ENCODE results near the gene NCOA1.
A peak's percentile ranks its signal among the peaks of the same experiment; 100 is the strongest.

The NCOA1 gene

GRCh38 chr2:24762518-24762917 is 271.5 kb downstream of the NCOA1 start:
- Histone ChIP-seq H3K4me3 (ENCODE audit: extremely low read depth, insufficient read depth, low read length, poor library complexity, severe bottlenecking) (no peak overlapping the region), H3K9me3 (ENCODE audit: control insufficient read depth, low read length) (no peaks in the 10 kb centered on the region), H3K27ac (ENCODE audit: low read depth, low read length, severe bottlenecking) (no peak overlapping the region), H3K36me3 (ENCODE audit: control insufficient read depth, insufficient read depth, low read length) (peaks cover 36% of the 10 kb centered on the region), H3K4me1 (ENCODE audit: control insufficient read depth, insufficient read depth, low read length, poor library complexity, severe bottlenecking) (no peaks in the 10 kb centered on the region)
- no CpG with 5 or more reads among the region's 2 CpGs for WGBS, 2 experiments (ENCODE audit: insufficient coverage in 2 of 2)

GRCh38 chr2:24763843-24764242 is 272.8 kb downstream of the NCOA1 start:
- no peak overlapping the region for H3K4me3 ChIP-seq (ENCODE audit: extremely low read depth, insufficient read depth, low read length, poor library complexity, severe bottlenecking)
- H3K4me1 ChIP-seq (ENCODE audit: control insufficient read depth, insufficient read depth, low read length, poor library complexity, severe bottlenecking): no peaks in the 10 kb centered on the region
- peaks cover 30% of the 10 kb centered on the region for H3K36me3 ChIP-seq (ENCODE audit: control insufficient read depth, insufficient read depth, low read length)
- no peak overlapping the region for H3K27ac ChIP-seq (ENCODE audit: low read depth, low read length, severe bottlenecking)
- H3K9me3 ChIP-seq (ENCODE audit: control insufficient read depth, low read length): no peaks in the 10 kb centered on the region
- WGBS, 2 experiments (ENCODE audit: insufficient coverage in 2 of 2): 92 to 96% methylated on average over 3 to 4 of the region's 4 CpGs

GRCh38 chr2:24766609-24767008 is 275.6 kb downstream of the NCOA1 start:
- H3K4me3 ChIP-seq (ENCODE audit: extremely low read depth, insufficient read depth, low read length, poor library complexity, severe bottlenecking): no peak overlapping the region
- WGBS, 2 experiments (ENCODE audit: insufficient coverage in 2 of 2): 87 to 88% methylated on average over 6 of the region's 6 CpGs
- no peak overlapping the region for H3K27ac ChIP-seq (ENCODE audit: low read depth, low read length, severe bottlenecking)
- peaks cover 6% of the 10 kb centered on the region for H3K4me1 ChIP-seq (ENCODE audit: control insufficient read depth, insufficient read depth, low read length, poor library complexity, severe bottlenecking)
- H3K9me3 ChIP-seq (ENCODE audit: control insufficient read depth, low read length): no peaks in the 10 kb centered on the region
- H3K36me3 ChIP-seq (ENCODE audit: control insufficient read depth, insufficient read depth, low read length): peaks cover 36% of the 10 kb centered on the region

GRCh38 chr2:24768013-24768412 is 277.0 kb downstream of the NCOA1 start:
- peaks cover 5% of the 10 kb centered on the region for H3K9me3 ChIP-seq (ENCODE audit: control insufficient read depth, low read length)
- H3K27ac ChIP-seq (ENCODE audit: low read depth, low read length, severe bottlenecking): no peak overlapping the region
- peaks cover 6% of the 10 kb centered on the region for H3K4me1 ChIP-seq (ENCODE audit: control insufficient read depth, insufficient read depth, low read length, poor library complexity, severe bottlenecking)
- peaks cover 27% of the 10 kb centered on the region for H3K36me3 ChIP-seq (ENCODE audit: control insufficient read depth, insufficient read depth, low read length)
- H3K4me3 ChIP-seq (ENCODE audit: extremely low read depth, insufficient read depth, low read length, poor library complexity, severe bottlenecking): no peak overlapping the region
- WGBS, 2 experiments (ENCODE audit: insufficient coverage in 2 of 2): 93 to 95% methylated on average over 4 of the region's 5 CpGs

- peaks cover 5% of the 10 kb centered on the region for H3K9me3 ChIP-seq (ENCODE audit: control insufficient read depth, low read length)
- H3K4me1 ChIP-seq (ENCODE audit: control insufficient read depth, insufficient read depth, low read length, poor library complexity, severe bottlenecking): peaks cover 6% of the 10 kb centered on the region
- peaks cover 25% of the 10 kb centered on the region for H3K36me3 ChIP-seq (ENCODE audit: control insufficient read depth, insufficient read depth, low read length)
- 83 to 94% methylated on average over 5 to 7 of the region's 7 CpGs for WGBS, 2 experiments (ENCODE audit: insufficient coverage in 2 of 2)
- no peak overlapping the region for H3K27ac ChIP-seq (ENCODE audit: low read depth, low read length, severe bottlenecking)
- no peak overlapping the region for H3K4me3 ChIP-seq (ENCODE audit: extremely low read depth, insufficient read depth, low read length, poor library complexity, severe bottlenecking)
Observed at GRCh38 chr2:24768601-24769000, 277.5 kb downstream of the NCOA1 start.

- Histone ChIP-seq H3K4me3 (ENCODE audit: extremely low read depth, insufficient read depth, low read length, poor library complexity, severe bottlenecking) (no peak overlapping the region), H3K4me1 (ENCODE audit: control insufficient read depth, insufficient read depth, low read length, poor library complexity, severe bottlenecking) (peaks cover 6% of the 10 kb centered on the region), H3K9me3 (ENCODE audit: control insufficient read depth, low read length) (peaks cover 5% of the 10 kb centered on the region), H3K36me3 (ENCODE audit: control insufficient read depth, insufficient read depth, low read length) (peaks cover 15% of the 10 kb centered on the region), H3K27ac (ENCODE audit: low read depth, low read length, severe bottlenecking) (peak overlapping the region; percentile 79)
- WGBS, 2 experiments (ENCODE audit: insufficient coverage in 2 of 2): 74 to 91% methylated on average over 2 to 5 of the region's 5 CpGs
Observed at GRCh38 chr2:24771061-24771460, 280.0 kb downstream of the NCOA1 start.

GRCh38 chr2:24771764-24772586 is 280.9 kb downstream of the NCOA1 start:
- no peak overlapping the region for H3K4me3 ChIP-seq (ENCODE audit: extremely low read depth, insufficient read depth, low read length, poor library complexity, severe bottlenecking)
- peak overlapping the region; percentile 51 for H3K27ac ChIP-seq (ENCODE audit: low read depth, low read length, severe bottlenecking)
- WGBS, 2 experiments (ENCODE audit: insufficient coverage in 2 of 2): 84 to 93% methylated on average over 2 of the region's 5 CpGs
- peaks cover 15% of the 10 kb centered on the region for H3K36me3 ChIP-seq (ENCODE audit: control insufficient read depth, insufficient read depth, low read length)
- peaks cover 5% of the 10 kb centered on the region for H3K9me3 ChIP-seq (ENCODE audit: control insufficient read depth, low read length)
- peaks cover 6% of the 10 kb centered on the region for H3K4me1 ChIP-seq (ENCODE audit: control insufficient read depth, insufficient read depth, low read length, poor library complexity, severe bottlenecking)

- 95 to 96% methylated on average over 3 of the region's 3 CpGs for WGBS, 2 experiments (ENCODE audit: insufficient coverage in 2 of 2)
- Histone ChIP-seq H3K36me3 (ENCODE audit: control insufficient read depth, insufficient read depth, low read length) (peaks cover 8% of the 10 kb centered on the region), H3K4me3 (ENCODE audit: extremely low read depth, insufficient read depth, low read length, poor library complexity, severe bottlenecking) (no peak overlapping the region), H3K27ac (ENCODE audit: low read depth, low read length, severe bottlenecking) (no peak overlapping the region), H3K9me3 (ENCODE audit: control insufficient read depth, low read length) (peaks cover 5% of the 10 kb centered on the region), H3K4me1 (ENCODE audit: control insufficient read depth, insufficient read depth, low read length, poor library complexity, severe bottlenecking) (peaks cover 6% of the 10 kb centered on the region)
Observed at GRCh38 chr2:24774373-24774772, 283.3 kb downstream of the NCOA1 start.

GRCh38 chr2:24779116-24779515 is 288.1 kb downstream of the NCOA1 start:
- H3K36me3 ChIP-seq (ENCODE audit: control insufficient read depth, insufficient read depth, low read length): no peaks in the 10 kb centered on the region
- H3K4me1 ChIP-seq (ENCODE audit: control insufficient read depth, insufficient read depth, low read length, poor library complexity, severe bottlenecking): no peaks in the 10 kb centered on the region
- H3K27ac ChIP-seq (ENCODE audit: low read depth, low read length, severe bottlenecking): no peak overlapping the region
- no peaks in the 10 kb centered on the region for H3K9me3 ChIP-seq (ENCODE audit: control insufficient read depth, low read length)
- 95% methylated on average over 2 of the region's 2 CpGs for WGBS, 2 experiments (ENCODE audit: insufficient coverage in 2 of 2)
- H3K4me3 ChIP-seq (ENCODE audit: extremely low read depth, insufficient read depth, low read length, poor library complexity, severe bottlenecking): no peak overlapping the region

GRCh38 chr2:24783641-24784040 is 292.6 kb downstream of the NCOA1 start:
- H3K27ac ChIP-seq (ENCODE audit: low read depth, low read length, severe bottlenecking): no peak overlapping the region
- WGBS, 2 experiments (ENCODE audit: insufficient coverage in 2 of 2): 100% methylated on average over 1 of the region's 3 CpGs; no CpG with 5 or more reads in 1 of the 2 experiments
- peaks cover 3% of the 10 kb centered on the region for H3K9me3 ChIP-seq (ENCODE audit: control insufficient read depth, low read length)
- no peaks in the 10 kb centered on the region for H3K36me3 ChIP-seq (ENCODE audit: control insufficient read depth, insufficient read depth, low read length)
- H3K4me3 ChIP-seq (ENCODE audit: extremely low read depth, insufficient read depth, low read length, poor library complexity, severe bottlenecking): no peak overlapping the region
- H3K4me1 ChIP-seq (ENCODE audit: control insufficient read depth, insufficient read depth, low read length, poor library complexity, severe bottlenecking): no peaks in the 10 kb centered on the region

GRCh38 chr2:24785671-24786321 is 294.7 kb downstream of the NCOA1 start:
- peaks cover 3% of the 10 kb centered on the region for H3K9me3 ChIP-seq (ENCODE audit: control insufficient read depth, low read length)
- peaks cover 5% of the 10 kb centered on the region for H3K36me3 ChIP-seq (ENCODE audit: control insufficient read depth, insufficient read depth, low read length)
- 85 to 95% methylated on average over 6 of the region's 6 CpGs for WGBS, 2 experiments (ENCODE audit: insufficient coverage in 2 of 2)

More at GRCh38 chr2:24785671-24786321, 294.7 kb downstream of the NCOA1 start:
- peaks cover 3% of the 10 kb centered on the region for H3K4me1 ChIP-seq (ENCODE audit: control insufficient read depth, insufficient read depth, low read length, poor library complexity, severe bottlenecking)
- H3K27ac ChIP-seq (ENCODE audit: low read depth, low read length, severe bottlenecking): no peak overlapping the region
- no peak overlapping the region for H3K4me3 ChIP-seq (ENCODE audit: extremely low read depth, insufficient read depth, low read length, poor library complexity, severe bottlenecking)
